Hepatocyte (in vitro differentiated cells): Measurements from ENCODE around the gene CASP7. TPM values are rescaled to one million over a fixed set of nuclear protein-coding genes. Genes with fewer than 3 reads are reported as not detected.

Source experiments
- DNase-seq: peaks from one replicate; pipeline ENCODE4 v3.0.0-alpha.2; 2016; ENCODE audit warnings: low spot score
- H2AFZ ChIP-seq: fragments of 200-600 bp; sonication (generic); 2 replicates; pipeline ENCODE4 v1.6.0; 2016; ENCODE audit warnings: antibody characterized with exemption, mild to moderate bottlenecking
- H3K27ac ChIP-seq: fragments of 200-600 bp; sonication (generic); 2 replicates; pipeline ENCODE4 v1.5.1; 2016; ENCODE audit warnings: mild to moderate bottlenecking
- H3K27me3 ChIP-seq: fragments of 200-600 bp; sonication (generic); 2 replicates; pipeline ENCODE4 v1.6.1; 2016
- H3K36me3 ChIP-seq: fragments of 200-600 bp; sonication (generic); replicated peaks from 2 replicates; pipeline ENCODE4 v1.5.1; 2016; ENCODE audit warnings: low read depth; ENCODE audit not compliant: insufficient read depth
- H3K4me1 ChIP-seq: fragments of 200-600 bp; sonication (generic); 2 replicates; pipeline ENCODE4 v1.5.1; 2016; ENCODE audit warnings: mild to moderate bottlenecking, moderate library complexity; ENCODE audit not compliant: insufficient read depth
- H3K4me2 ChIP-seq: fragments of 200-600 bp; sonication (generic); 2 replicates; pipeline ENCODE4 v1.6.0; 2016
- H3K4me3 ChIP-seq: fragments of 200-600 bp; sonication (generic); 2 replicates; pipeline ENCODE4 v1.5.1; 2016; ENCODE audit warnings: mild to moderate bottlenecking
- H3K79me2 ChIP-seq: fragments of 200-600 bp; sonication (generic); 2 replicates; pipeline ENCODE4 v1.6.0; 2017; ENCODE audit warnings: mild to moderate bottlenecking
- H3K9me2 ChIP-seq: fragments of 200-600 bp; sonication (generic); replicated peaks from 2 replicates; pipeline ENCODE4 v1.6.0; 2017; ENCODE audit warnings: mild to moderate bottlenecking; ENCODE audit not compliant: insufficient read depth
- H3K9me3 ChIP-seq: fragments of 200-600 bp; sonication (generic); 2 replicates; pipeline ENCODE4 v1.5.1; 2016; ENCODE audit warnings: low read depth, mild to moderate bottlenecking
- H4K20me1 ChIP-seq: fragments of 200-600 bp; sonication (generic); 2 replicates; pipeline ENCODE4 v1.6.0; 2016; ENCODE audit warnings: mild to moderate bottlenecking; ENCODE audit not compliant: insufficient read depth, poor library complexity, severe bottlenecking
- CTCF ChIP-seq: fragments of 200-600 bp; sonication (generic); IDR thresholded peaks from 2 replicates; pipeline ENCODE4 v1.5.1; 2016; ENCODE audit warnings: antibody characterized with exemption, mild to moderate bottlenecking; ENCODE audit not compliant: poor library complexity
- EZH2 ChIP-seq: fragments of 200-600 bp; sonication (generic); IDR thresholded peaks from 2 replicates; pipeline ENCODE4 v1.6.1; 2016; ENCODE audit warnings: antibody characterized with exemption, mild to moderate bottlenecking, borderline replicate concordance
- EZH2phosphoT487 ChIP-seq: fragments of 200-600 bp; sonication (generic); IDR thresholded peaks from one replicate; pipeline ENCODE4 v1.6.1; 2018; ENCODE audit warnings: antibody characterized with exemption, mild to moderate bottlenecking, low read depth, moderate library complexity; ENCODE audit not compliant: unreplicated experiment, severe bottlenecking
- WGBS: methylation state at CpG from one replicate; pipeline ENCODE4 v1.1.6; 2016; ENCODE audit warnings: low lambda C conversion rate; ENCODE audit errors: missing lambda C conversion rate; 5-methylcytosine and 5-hydroxymethylcytosine counted together
- polyA plus RNA-seq: library from polyadenylated mRNA; unstranded; fragments of >200 nt; fragmentation: Nextera tagmentation; extraction: Ambion mirVana; gene quantifications from 2 replicates; pipeline ENCODE4 v1.2.1, GENCODE V29; 2016
- total RNA-seq: library from RNA; depleted of rRNA; stranded (reverse); fragments of >200 nt; gene quantifications from 2 replicates; pipeline ENCODE4 v1.2.3, GENCODE V29; 2014

Gene CASP7
- total and polyA plus RNA-seq, 2 experiments from 2014 or later, result 19.8 to 35.0 TPM

GRCh38 chr10:113683300-113683699 lies 3.6 kb downstream of the CASP7 start:
- Histone ChIP-seq H3K36me3 (peaks cover 7% of the 10 kb centered on the region), H3K79me2 (peaks cover 76% of the 10 kb centered on the region), H4K20me1 (no peaks in the 10 kb centered on the region), H3K4me1 (peaks cover 11% of the 10 kb centered on the region), H3K4me3 (no peak overlapping the region), H3K27me3 (no peaks in the 10 kb centered on the region), H3K4me2 (no peak overlapping the region), H2AFZ (no peak overlapping the region), H3K27ac (no peak overlapping the region), H3K9me3 (peaks cover 14% of the 10 kb centered on the region), H3K9me2 (no peaks in the 10 kb centered on the region)
- TF ChIP-seq CTCF, result no peak
- TF ChIP-seq EZH2, result no peak
- TF ChIP-seq EZH2phosphoT487, result no peak
- no peak for DNase-seq
- 92% methylated on average over 2 of the region's 2 CpGs for WGBS

GRCh38 chr10:113686028-113686427 lies 6.3 kb downstream of the CASP7 start:
- no peak for TF ChIP-seq EZH2
- TF ChIP-seq CTCF, result no peak
- H2AFZ ChIP-seq, result no peak overlapping the region
- H3K4me1 ChIP-seq, result peaks cover 6% of the 10 kb centered on the region
- DNase-seq, result no peak
- peaks cover 21% of the 10 kb centered on the region for H3K9me3 ChIP-seq
- H3K27ac ChIP-seq, result no peak overlapping the region
- no peaks in the 10 kb centered on the region for H3K9me2 ChIP-seq
- H3K4me3 ChIP-seq, result no peak overlapping the region
- no peaks in the 10 kb centered on the region for H4K20me1 ChIP-seq
- H3K27me3 ChIP-seq, result no peaks in the 10 kb centered on the region
- H3K4me2 ChIP-seq, result no peak overlapping the region
- H3K79me2 ChIP-seq, result peaks cover 98% of the 10 kb centered on the region
- 97% methylated on average over 3 of the region's 3 CpGs for WGBS
- H3K36me3 ChIP-seq, result peaks cover 7% of the 10 kb centered on the region

GRCh38 chr10:113687037-113687436 lies 7.3 kb downstream of the CASP7 start:
- H3K4me3 ChIP-seq, result no peak overlapping the region
- no peak overlapping the region for H2AFZ ChIP-seq
- H3K36me3 ChIP-seq, result peaks cover 7% of the 10 kb centered on the region
- peaks cover 96% of the 10 kb centered on the region for H3K79me2 ChIP-seq
- no peak overlapping the region for H3K4me2 ChIP-seq
- no peaks in the 10 kb centered on the region for H4K20me1 ChIP-seq
- 95% methylated on average over 4 of the region's 4 CpGs for WGBS
- H3K27ac ChIP-seq, result no peak overlapping the region
- no peaks in the 10 kb centered on the region for H3K9me2 ChIP-seq
- TF ChIP-seq CTCF, result no peak
- TF ChIP-seq EZH2, result no peak
- TF ChIP-seq EZH2phosphoT487, result no peak
- H3K27me3 ChIP-seq, result no peaks in the 10 kb centered on the region
- no peak for DNase-seq
- peaks cover 21% of the 10 kb centered on the region for H3K9me3 ChIP-seq
- no peaks in the 10 kb centered on the region for H3K4me1 ChIP-seq

GRCh38 chr10:113689057-113689456 lies 9.3 kb downstream of the CASP7 start:
- Histone ChIP-seq H3K36me3 (peaks cover 7% of the 10 kb centered on the region), H3K27ac (no peak overlapping the region), H3K4me3 (no peak overlapping the region), H3K79me2 (peaks cover 88% of the 10 kb centered on the region), H3K9me3 (peaks cover 21% of the 10 kb centered on the region), H3K4me1 (no peaks in the 10 kb centered on the region), H2AFZ (no peak overlapping the region), H3K4me2 (no peak overlapping the region), H3K9me2 (no peaks in the 10 kb centered on the region), H4K20me1 (no peaks in the 10 kb centered on the region), H3K27me3 (no peaks in the 10 kb centered on the region)
- 76% methylated on average over 1 of the region's 1 CpG for WGBS
- DNase-seq, result no peak
- TF ChIP-seq EZH2 (no peak), CTCF (no peak), EZH2phosphoT487 (no peak)
